HL-60/S4 treated with phorbol 12-myristate 13-acetate at 8.2 ng/mL for 4 days and 3 days (cell line): Measurements from ENCODE around the gene KRT12.

Source experiments
- in situ Hi-C: fragments of 300-500 bp; cut with MboI; formaldehyde crosslinking; loops from 2 replicates; pipeline ENCODE4 v1.15.0; 2022; ENCODE audit warnings: low sequenced_read_pairs

KRT12 gene

DNA sequence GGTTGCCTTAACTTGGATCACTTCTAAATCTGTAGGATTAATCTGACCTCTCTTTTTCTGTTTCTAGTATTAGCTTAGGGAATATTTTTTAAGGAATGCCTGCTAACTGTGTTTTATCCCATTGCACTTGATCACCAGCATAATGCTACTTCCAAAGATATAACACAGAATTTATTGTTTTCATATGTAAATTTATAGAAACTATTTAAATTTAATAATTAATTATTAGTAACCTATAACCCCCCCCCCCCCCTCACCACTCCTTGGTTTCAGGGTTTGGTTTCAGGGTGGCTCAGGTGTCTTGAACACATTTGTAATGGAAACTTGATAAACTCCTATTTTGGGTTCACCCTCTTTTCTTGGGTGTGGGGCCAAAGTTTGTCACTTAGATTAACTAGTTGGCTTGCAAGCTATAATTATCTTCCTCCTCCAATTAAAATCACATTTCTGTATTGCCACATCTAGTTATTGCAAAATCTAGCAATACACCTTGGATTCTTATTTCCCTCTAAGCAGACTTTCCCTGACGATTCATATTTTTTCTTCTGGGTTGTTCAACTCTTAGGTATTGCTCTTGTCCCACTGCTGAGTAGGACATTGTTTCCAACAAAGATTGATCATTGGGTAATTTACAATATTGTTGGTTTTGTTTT, 18.3 kb downstream of the KRT12 start:
- in situ Hi-C loops: no loop called here

- in situ Hi-C loops: no loop called here
Measured at GRCh38 chr17:40846515-40847144, 20.4 kb downstream of the KRT12 start.

DNA sequence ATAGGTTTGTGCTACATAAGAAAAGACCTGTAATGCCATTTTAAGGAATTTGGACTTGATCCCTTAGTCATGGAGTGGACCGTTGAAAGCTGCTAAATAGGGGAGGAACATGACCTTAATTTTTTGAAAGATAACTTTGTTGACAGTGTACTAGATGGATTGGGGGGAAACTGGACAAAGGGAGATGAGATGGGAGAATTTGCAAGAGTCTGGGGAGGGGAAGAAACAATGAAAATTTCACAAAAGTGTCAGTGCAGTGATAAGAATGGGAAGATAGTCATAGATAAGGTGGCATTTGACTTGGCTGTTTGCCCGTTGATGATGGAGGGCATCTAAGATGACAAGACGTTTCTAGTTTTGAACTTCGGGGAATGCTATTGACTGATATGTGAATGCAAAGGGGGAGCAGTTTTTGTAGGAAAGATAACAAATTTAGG, 22.3 kb downstream of the KRT12 start:
- in situ Hi-C loops: no loop called here

DNA sequence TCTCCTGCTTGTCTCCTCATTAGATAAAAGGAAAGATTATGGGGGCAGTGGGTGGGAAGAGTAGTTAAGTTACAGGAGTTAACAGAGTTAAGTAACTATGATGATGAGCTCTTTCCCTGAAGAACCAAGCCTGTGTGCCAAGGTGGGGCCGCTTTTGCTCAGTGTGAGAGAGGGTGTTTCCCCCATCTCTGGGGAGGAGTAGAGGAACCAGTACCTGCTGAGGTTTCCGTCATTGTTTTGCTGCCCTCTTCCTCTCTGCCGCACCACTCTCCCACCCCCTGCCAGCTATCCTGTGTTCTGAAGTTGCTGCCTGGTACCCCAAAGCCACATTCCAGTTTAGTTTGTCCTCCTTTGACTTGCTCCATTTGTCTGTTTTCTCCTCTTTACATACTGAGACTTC, 23.8 kb downstream of the KRT12 start:
- in situ Hi-C loops: no loop called here

DNA sequence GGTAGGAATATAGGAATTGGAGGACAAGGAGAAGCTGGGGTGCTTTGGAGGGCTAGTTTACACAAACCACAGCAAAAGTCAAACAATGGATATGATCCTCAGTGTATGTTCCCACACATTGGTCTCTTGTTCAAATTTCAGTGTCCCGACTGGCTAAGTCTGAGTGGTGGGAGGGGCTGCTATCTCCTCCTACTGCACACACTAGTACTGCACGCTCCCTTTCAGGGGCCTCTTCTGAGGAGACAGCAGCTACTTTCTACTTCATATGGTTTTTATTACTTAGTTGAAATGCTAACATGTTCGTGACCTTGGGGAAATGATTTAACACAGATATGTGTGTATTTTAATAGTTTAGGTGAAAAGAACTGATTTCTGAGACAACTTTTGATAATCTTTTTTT, 25.8 kb downstream of the KRT12 start:
- in situ Hi-C loops: no loop called here

DNA sequence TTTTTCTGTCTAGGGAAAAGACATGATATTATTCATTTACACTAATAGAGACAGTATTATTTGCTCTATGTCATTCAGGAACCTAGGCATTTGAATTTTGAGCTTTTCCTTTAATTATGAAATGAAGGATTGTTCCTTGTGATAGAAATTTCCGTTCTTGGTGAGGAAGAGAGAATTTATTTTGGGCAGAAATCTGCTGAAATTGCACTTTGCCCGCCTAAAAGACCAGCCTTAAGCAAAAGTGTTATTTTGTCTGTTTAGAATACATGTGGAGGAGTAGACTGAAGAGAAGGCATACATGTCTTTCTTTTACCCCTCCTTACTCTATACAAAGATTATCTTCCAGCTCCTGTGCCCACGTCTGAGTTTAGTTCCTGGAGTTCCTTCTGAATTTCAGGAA, 27.8 kb downstream of the KRT12 start:
- in situ Hi-C loops: no loop called here

DNA sequence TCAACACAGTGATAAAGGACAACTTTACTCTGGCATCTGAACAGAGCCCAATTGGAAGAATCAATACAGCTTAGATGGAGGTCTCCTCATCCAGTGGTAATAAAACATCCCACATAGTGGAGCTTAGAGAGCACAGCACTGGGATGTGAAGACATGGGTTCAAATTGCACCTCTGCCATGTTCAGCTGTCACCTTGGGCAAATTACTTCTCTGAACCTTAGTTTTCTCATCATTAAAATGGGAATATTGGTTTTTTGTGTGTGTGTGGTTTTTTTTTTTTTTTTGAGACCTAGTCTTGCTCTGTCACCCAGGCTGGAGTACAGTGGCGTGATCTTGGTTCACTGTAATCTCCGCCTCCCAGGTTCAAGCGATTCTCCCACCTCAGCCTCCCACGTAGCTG, 31.0 kb downstream of the KRT12 start:
- in situ Hi-C loops: no loop called here

DNA sequence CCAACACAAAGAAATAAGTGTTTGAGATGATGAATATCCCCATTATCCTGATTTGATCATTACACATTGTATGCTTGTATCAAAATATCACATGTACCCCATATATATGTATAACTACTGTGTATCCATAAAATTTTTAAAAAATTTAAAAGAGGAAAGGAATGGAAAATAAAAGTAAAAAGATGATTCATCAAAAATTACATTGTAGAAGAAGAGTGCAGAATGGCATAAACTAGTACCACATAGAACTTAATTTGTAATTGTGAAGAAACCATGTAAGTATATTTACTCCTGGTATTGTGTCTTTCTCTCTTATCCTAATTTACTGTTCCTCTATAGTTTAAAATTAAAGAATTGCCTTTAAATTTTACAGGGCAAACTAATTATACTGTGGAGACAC, 33.1 kb downstream of the KRT12 start:
- in situ Hi-C loops: no loop called here

- in situ Hi-C loops: no loop called here
Measured at GRCh38 chr17:40832840-40833239, 34.2 kb downstream of the KRT12 start.

DNA sequence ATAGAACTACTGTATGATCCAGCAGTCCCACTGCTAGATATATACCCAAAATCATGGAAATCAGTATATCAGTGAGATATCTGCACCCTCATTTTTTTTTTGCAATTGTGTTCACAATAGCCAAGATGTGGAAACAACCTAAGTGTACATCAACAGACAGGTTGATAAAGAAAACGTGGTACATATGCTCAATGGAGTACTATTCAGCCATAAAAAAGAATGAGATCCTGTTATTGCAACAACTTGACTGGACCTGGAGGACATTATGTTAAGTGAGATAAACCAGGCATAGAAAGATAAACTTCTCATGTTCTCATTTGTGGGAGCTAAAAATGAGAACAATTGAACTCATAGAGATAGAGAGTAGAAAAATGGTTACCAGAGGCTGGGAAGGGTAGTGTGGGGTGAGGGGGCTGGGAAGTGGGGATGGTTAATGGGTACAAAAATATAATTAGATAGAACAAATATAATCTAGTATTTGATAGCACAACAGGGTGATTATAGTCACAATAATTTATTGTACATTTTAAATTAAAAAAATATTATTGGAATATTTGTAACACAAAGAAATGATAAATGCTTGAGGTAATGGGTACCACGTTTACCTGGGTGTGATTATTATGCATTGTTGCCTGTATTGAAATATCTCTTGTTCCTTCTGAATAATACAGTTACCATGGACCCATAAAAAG, 36.8 kb downstream of the KRT12 start:
- in situ Hi-C loops: no loop called here

DNA sequence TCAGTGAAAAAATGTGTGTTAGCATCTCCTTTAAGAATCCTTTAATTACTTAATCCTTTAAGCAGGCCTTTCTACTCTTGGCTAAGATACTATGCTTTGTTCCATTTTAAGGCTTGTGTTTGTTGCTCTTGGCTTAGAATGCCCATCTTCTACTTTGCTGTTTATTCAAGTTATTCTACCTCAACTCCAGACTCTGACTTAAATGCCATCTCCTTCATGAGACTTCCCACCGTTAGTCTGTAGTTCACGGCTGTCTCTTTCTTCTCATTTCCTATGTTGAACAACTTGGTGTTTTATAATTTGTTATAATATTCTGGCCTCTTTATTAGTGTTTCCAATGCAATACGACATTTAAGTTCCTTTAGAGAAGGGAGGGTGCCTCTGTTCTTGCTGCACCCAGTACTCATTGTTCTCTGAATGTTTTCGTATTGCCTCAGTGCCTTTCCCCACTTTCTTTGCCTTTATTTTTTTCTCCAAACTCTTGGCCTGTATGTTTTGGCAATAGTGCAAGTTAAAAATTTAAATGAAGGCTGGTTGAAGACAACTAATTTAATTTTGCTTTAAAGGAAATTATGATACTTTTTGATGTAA, 38.5 kb downstream of the KRT12 start:
- in situ Hi-C loops: no loop called here

DNA sequence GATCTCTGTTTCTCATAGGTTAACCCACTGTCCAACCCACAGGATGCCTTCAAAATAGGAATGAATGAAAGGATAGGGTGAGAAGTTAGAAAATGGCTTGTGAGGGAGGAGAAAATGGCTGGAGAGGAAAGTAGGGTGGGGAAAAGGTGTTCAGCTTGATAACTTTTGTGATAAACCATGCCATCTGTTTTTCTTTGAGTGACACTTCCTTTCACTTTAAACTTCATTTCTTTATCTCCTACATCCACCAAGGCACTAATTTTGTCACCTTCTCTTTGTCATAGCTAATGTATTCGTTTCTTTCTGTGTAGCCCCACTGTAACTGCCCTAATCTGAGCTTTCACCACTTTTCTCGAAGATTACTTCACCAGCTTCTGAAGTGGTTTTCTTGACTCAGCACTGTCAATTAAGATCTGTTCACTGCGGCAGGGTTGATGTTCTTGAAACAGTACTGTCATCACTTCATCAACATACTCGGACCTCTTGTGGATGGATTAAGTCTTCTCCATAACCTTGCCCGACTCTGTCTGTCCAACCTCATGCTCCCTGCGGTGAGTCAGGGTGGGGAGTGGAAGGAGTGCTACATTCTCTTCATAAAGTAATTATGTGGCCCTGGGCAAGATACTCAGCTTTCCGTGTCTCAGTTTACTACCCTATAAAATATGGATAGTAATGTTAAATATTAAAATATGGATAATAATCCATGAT, 39.1 kb downstream of the KRT12 start:
- in situ Hi-C loops: no loop called here

- in situ Hi-C loops: no loop called here
Measured at GRCh38 chr17:40825599-40825998, 41.4 kb downstream of the KRT12 start.

GRCh38 chr17:40824015-40824832, 42.8 kb downstream of the KRT12 start:
- in situ Hi-C loops: no loop called here

- in situ Hi-C loops: no loop called here
Measured at GRCh38 chr17:40822132-40822812, 44.8 kb downstream of the KRT12 start, which contains the start of gene KRT10. Gene KRT10 (minus strand): TSS chr17:40822614. CDS start chr17:40822585, 29 bp downstream.

GRCh38 chr17:40821536-40821935, 45.5 kb downstream of the KRT12 start:
- in situ Hi-C loops: no loop called here

GRCh38 chr17:40820228-40820838, 46.7 kb downstream of the KRT12 start:
- in situ Hi-C loops: no loop called here

- in situ Hi-C loops: no loop called here
Measured at GRCh38 chr17:40819528-40820125, 47.4 kb downstream of the KRT12 start.
